T-helper 17 cell (primary cell): ENCODE measurements around the gene SDR9C7. TPM values are rescaled to one million over a fixed set of nuclear protein-coding genes. Genes with fewer than 3 reads are reported as not detected.
"Not testable (repeated sequence)": the region's sequence is repeated elsewhere in the genome, so short reads cannot be mapped to it uniquely, and the experiment has no call there.

ENCODE experiments used
- ATAC-seq: fragments of 150-1000 bp; cut with Tn5 transposase; 2 replicates; pipeline ENCODE4 v1.10.0; 2021; ENCODE audit warnings: mild to moderate bottlenecking, moderate library complexity
- DNase-seq, 3 donors: peaks; one replicate each; pipeline versions ENCODE4 v3.0.0 to v3.0.0-alpha.2; 2020 to 2021
- H3K9me3 ChIP-seq: one replicate; pipeline ENCODE4 v1.7.0; 2013; ENCODE audit warnings: low read length, mild to moderate bottlenecking; ENCODE audit not compliant: control insufficient read depth, poor library complexity, severe bottlenecking
- H3K27ac Mint-ChIP-seq: one replicate; pipeline ENCODE4 v1.8.0; 2022; ENCODE audit warnings: mild to moderate bottlenecking, moderate library complexity, mixed read lengths
- H3K27me3 Mint-ChIP-seq: one replicate; pipeline ENCODE4 v1.8.0; 2022; ENCODE audit warnings: mixed read lengths
- H3K36me3 Mint-ChIP-seq: one replicate; pipeline ENCODE4 v1.8.0; 2022; ENCODE audit warnings: low read depth, mixed read lengths
- H3K4me1 Mint-ChIP-seq: one replicate; pipeline ENCODE4 v1.8.0; 2022; ENCODE audit warnings: mild to moderate bottlenecking, mixed read lengths
- H3K4me3 Mint-ChIP-seq: one replicate; pipeline ENCODE4 v1.8.0; 2022; ENCODE audit warnings: mild to moderate bottlenecking, moderate library complexity, mixed read lengths
- total RNA-seq, 4 donors: library from RNA in 2 of 4; stranded (reverse) in 2 of 4; gene quantifications; one replicate each; pipeline ENCODE4 v1.2.3 and lab custom pipeline; 2022 to 2026

The SDR9C7 gene
- total RNA-seq, 2 donors from 2014 or later: not detected

DNA sequence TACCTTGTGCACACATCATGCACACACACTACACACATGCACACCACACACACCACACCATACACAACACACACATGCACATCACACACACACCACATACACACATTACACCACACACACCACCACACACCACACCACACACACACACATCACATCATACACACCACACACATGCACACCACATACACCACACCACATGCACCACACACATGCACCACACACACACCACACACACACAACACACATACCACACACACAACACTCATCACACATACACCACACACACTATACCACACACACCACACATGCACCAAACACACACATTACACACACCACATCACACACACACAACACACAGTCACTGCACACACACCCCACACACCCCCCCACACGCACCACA, 38.1 kb downstream of the SDR9C7 start:
- peaks cover 7% of the 10 kb centered on the region for H3K9me3 ChIP-seq
- Mint-ChIP-seq H3K4me3 (no peak overlapping the region), H3K27me3 (peaks cover 9% of the 10 kb centered on the region), H3K27ac (no peak overlapping the region), H3K4me1 (no peaks in the 10 kb centered on the region), H3K36me3 (peaks cover 5% of the 10 kb centered on the region)
- DNase-seq: no peak
- no peak for ATAC-seq

DNA sequence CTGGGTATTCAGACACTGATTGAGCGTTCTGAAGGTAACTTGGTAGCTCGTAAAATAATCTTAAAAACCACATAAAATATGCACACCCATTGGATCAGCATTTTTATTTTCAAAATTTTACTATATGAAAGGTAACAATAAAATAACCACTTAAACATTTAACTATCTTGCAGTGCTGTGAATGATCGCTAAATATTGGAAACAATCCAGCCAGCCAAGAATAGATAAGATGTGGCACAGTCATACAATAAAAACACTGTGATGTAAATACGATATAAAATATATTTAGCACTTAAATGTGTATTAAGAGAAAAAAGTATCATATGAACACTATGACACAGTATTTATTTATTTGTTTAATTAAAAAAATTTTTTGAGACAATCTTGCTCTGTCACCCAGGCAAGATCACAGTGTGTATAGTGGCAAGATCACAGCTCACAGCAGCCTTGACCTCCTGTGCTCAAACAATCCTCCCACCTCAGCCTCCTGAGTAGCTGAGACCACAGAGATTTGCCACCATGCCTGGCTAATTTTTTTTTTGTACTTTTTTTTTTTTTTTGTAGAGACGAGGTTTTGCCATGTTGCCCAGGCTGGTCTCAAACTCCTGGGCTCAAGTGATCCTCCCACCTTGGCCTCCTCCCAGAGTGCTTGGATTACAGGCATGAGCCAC, 39.4 kb downstream of the SDR9C7 start:
- peaks cover 7% of the 10 kb centered on the region for H3K36me3 Mint-ChIP-seq
- peaks cover 5% of the 10 kb centered on the region for H3K9me3 ChIP-seq
- H3K4me1 Mint-ChIP-seq: no peaks in the 10 kb centered on the region
- peaks cover 16% of the 10 kb centered on the region for H3K27me3 Mint-ChIP-seq
- ATAC-seq (no peak), DNase-seq (no peak)
- no peak overlapping the region for H3K4me3 Mint-ChIP-seq
- no peak overlapping the region for H3K27ac Mint-ChIP-seq

DNA sequence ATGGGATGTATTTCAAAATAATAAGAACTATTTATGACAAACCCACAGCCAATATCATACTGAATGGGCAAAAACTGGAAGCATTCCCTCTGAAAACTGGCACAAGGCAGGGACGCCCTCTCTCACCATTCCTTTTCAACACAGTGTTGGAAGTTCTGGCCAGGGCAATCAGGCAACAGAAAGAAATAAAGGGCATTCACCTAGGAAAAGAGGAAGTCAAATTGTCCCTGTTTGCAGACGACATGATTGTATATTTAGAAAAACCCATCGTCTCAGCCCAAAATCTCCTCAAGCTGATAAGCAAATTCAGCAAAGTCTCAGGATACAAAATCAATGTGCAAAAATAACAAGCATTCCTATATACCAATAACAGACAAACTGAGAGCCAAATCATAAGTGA, 42.3 kb downstream of the SDR9C7 start:
- not testable (repeated sequence) for ATAC-seq
- peaks cover 29% of the 10 kb centered on the region for H3K27me3 Mint-ChIP-seq

DNA sequence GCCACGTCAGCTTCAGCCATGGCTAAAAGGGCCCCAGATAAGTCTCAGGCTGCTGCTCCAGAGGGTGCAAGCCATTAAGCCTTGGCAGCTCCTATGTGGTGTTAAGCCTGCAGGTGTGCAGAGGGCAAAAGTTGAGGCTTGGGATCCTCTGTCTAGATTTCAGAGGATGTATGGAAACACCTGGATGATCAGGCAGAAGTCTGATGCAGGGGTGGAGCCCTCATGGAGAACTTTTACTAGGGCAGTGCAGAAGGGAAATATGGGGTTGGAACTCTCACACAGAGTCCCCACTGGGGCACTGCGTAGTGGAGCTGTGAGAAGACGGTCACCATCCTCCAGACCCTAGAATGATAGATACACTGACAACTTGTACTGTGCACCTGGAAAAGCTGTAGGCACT, 47.9 kb downstream of the SDR9C7 start:
- Mint-ChIP-seq H3K4me3 (no peak overlapping the region), H3K27me3 (peaks cover 28% of the 10 kb centered on the region), H3K4me1 (no peaks in the 10 kb centered on the region), H3K27ac (no peak overlapping the region), H3K36me3 (peaks cover 9% of the 10 kb centered on the region)
- H3K9me3 ChIP-seq: no peaks in the 10 kb centered on the region
- DNase-seq: no peak
- ATAC-seq: no peak

More for the DNA sequence above, 42.3 kb downstream of the SDR9C7 start:
- not testable (repeated sequence) for H3K9me3 ChIP-seq, H3K4me1 Mint-ChIP-seq, DNase-seq, H3K27ac Mint-ChIP-seq, H3K4me3 Mint-ChIP-seq
- peaks cover 12% of the 10 kb centered on the region for H3K36me3 Mint-ChIP-seq

DNA sequence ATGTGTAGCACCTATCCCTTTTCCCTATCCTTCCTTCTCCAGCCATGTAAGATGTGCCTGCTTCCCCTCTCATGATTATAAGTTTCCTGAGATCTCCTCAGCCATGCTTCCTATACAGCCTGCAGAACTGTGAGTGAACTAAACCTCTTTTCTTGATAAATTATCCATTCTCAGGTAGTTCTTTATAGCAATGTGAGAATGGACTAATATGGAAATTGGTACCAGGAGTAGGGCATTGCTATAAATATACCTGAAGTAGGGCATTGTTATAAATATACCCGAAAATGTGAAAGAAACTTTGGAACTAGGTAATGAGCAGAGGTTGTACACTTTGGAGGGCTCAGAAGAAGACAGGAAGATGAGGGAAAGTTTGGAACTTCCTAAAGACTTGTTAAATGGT, 48.9 kb downstream of the SDR9C7 start:
- no peak overlapping the region for H3K4me3 Mint-ChIP-seq
- H3K36me3 Mint-ChIP-seq: peaks cover 7% of the 10 kb centered on the region
- peaks cover 25% of the 10 kb centered on the region for H3K27me3 Mint-ChIP-seq
- no peaks in the 10 kb centered on the region for H3K4me1 Mint-ChIP-seq
- H3K9me3 ChIP-seq: no peaks in the 10 kb centered on the region
- ATAC-seq (no peak), DNase-seq (no peak)
- H3K27ac Mint-ChIP-seq: no peak overlapping the region

DNA sequence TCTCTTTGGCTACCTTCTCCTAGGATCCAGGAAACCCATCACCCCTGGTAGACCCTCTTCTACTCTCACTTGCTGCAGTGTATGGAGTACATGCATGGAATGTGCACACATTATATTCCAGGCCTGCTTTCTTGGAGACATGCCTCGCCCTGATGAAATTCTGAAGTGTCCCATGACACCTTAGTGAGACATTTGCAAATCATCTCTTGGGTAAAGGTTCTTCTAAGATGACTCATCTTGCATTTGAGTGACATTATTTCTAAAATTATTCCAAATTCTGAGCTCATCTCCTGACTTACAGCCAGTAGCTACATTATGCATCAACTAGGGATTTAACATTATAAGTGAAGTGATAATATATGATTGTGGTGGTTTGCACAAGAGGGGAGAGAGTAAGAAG, 49.8 kb downstream of the SDR9C7 start:
- H3K4me1 Mint-ChIP-seq: no peaks in the 10 kb centered on the region
- H3K4me3 Mint-ChIP-seq: no peak overlapping the region
- no peak for ATAC-seq
- DNase-seq: no peak
- H3K27ac Mint-ChIP-seq: no peak overlapping the region
- peaks cover 6% of the 10 kb centered on the region for H3K36me3 Mint-ChIP-seq
- no peaks in the 10 kb centered on the region for H3K9me3 ChIP-seq
- peaks cover 29% of the 10 kb centered on the region for H3K27me3 Mint-ChIP-seq

DNA sequence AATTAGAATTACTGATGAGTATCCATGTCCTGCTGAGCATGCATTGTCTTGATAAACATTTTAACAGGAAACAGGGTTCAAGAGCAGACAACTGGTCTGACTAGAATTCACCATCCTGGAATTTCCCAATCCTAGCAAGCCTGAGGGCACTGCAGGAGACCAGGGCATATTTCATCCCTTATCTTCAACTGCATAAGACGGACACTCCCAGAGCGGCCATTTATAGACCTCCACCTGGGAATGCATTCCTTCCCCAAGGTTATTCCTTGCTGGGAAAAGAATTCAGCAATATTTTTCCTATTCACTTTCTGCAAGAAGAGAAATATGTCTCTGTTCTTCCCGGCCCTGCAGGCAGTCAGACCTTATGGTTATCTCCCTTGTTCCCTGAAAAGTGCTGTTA, 51.8 kb downstream of the SDR9C7 start:
- H3K27me3 Mint-ChIP-seq: peaks cover 25% of the 10 kb centered on the region
- not testable (repeated sequence) for DNase-seq, H3K27ac Mint-ChIP-seq, H3K36me3 Mint-ChIP-seq, H3K9me3 ChIP-seq, H3K4me3 Mint-ChIP-seq, ATAC-seq, H3K4me1 Mint-ChIP-seq

DNA sequence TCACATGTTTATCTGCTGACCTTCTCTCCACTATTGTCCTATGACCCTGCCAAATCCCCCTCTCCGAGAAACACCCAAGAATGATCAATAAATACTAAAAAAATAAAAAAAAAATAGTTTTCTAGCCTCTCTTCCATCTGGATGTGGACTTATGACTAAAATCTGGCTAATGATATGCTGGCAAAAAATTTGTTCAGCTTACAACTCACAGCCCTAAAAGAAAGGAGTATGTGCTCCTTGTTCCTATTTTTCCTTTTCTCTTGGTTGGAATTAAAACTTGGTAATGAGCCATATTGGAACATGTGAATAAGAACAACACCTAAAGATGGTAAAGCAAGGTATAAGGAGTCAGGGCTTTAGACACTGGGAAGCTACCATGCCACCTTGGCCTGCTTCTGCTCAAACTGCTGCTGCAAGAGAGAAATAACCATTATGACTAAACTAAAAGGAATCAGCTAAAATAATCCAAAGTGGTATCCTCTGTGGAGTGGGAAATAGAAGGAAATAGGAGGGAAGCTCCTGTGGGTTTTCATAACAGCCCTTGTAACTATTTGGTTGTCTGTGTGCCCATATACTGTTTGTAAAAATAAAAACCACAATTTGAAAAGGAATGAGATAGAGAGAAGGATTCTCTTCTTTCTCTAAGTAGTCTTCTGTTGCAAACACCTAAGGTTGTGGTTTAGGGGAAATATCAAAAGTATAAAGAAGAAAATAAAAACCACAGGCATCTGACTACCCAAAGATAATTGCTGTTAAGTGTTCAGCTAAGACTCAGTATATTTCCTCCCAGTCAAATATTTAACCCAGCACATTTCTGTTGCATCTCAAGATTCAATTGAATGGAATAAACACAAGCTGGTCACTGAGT, 53.8 kb downstream of the SDR9C7 start:
- Mint-ChIP-seq H3K4me3 (no peak overlapping the region), H3K27ac (no peak overlapping the region), H3K4me1 (no peaks in the 10 kb centered on the region), H3K27me3 (peaks cover 42% of the 10 kb centered on the region), H3K36me3 (peaks cover 4% of the 10 kb centered on the region)
- DNase-seq (no peak), ATAC-seq (no peak)
- H3K9me3 ChIP-seq: no peaks in the 10 kb centered on the region

DNA sequence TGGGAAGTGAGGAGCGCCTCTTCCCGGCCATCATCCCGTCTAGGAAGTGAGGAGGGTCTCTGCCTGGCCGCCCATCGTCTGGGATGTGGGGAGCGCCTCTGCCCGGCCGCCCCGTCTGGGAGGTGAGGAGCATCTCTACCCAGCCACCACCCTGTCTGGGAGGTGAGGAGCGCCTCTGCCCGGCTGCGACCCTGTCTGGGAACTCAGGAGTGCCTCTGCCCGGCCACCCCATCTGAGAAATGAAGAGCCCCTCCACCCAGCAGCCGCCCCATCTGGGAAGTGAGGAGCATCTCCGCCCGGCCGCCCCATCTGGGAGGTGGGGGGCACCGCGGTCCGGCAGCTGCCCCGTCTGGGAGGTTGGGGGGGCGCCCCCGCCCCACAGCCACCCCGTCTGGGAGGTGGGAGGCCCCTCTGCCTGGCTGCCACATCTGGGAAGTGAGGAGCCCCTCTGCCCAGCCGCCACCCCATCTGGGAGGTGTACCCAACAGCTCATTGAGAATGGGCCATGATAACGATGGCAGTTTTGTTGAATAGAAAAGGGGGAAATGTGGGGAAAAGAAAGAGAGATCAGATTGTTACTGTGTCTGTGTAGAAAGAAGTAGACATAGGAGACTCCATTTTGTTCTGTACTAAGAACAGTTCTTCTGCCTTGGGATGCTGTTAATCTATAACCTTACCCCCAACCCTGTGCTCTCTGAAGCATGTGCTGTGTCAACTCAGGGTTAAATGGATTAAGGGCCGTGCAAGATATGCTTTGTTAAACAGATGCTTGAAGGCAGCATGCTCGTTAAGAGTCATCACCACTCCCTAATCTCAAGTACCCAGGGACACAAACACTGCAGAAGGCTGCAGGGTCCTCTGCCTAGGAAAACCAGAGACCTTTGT, 54.7 kb downstream of the SDR9C7 start:
- H3K36me3 Mint-ChIP-seq, DNase-seq, H3K4me3 Mint-ChIP-seq, ATAC-seq, H3K4me1 Mint-ChIP-seq, H3K27ac Mint-ChIP-seq, H3K9me3 ChIP-seq: not testable (repeated sequence)
- peaks cover 51% of the 10 kb centered on the region for H3K27me3 Mint-ChIP-seq

DNA sequence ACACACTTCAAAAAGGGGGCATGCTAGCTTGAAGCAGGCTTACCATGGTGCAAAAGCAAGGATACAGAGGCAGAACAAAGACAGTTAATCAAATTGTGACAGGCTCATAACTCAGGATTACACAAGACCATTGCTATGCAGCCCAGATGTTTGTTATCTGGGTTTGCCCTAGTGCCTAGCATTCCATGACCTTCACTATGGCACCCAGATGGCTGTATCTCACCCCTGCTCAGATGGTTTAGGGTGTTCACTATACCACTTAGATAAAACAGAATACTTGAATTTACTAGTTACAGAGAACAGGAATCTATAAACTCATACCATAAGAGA, 56.2 kb downstream of the SDR9C7 start:
- Mint-ChIP-seq H3K4me3 (no peak overlapping the region), H3K36me3 (peaks cover 2% of the 10 kb centered on the region), H3K27me3 (peaks cover 44% of the 10 kb centered on the region), H3K27ac (no peak overlapping the region), H3K4me1 (no peaks in the 10 kb centered on the region)
- ATAC-seq (no peak), DNase-seq (no peak)
- no peaks in the 10 kb centered on the region for H3K9me3 ChIP-seq

DNA sequence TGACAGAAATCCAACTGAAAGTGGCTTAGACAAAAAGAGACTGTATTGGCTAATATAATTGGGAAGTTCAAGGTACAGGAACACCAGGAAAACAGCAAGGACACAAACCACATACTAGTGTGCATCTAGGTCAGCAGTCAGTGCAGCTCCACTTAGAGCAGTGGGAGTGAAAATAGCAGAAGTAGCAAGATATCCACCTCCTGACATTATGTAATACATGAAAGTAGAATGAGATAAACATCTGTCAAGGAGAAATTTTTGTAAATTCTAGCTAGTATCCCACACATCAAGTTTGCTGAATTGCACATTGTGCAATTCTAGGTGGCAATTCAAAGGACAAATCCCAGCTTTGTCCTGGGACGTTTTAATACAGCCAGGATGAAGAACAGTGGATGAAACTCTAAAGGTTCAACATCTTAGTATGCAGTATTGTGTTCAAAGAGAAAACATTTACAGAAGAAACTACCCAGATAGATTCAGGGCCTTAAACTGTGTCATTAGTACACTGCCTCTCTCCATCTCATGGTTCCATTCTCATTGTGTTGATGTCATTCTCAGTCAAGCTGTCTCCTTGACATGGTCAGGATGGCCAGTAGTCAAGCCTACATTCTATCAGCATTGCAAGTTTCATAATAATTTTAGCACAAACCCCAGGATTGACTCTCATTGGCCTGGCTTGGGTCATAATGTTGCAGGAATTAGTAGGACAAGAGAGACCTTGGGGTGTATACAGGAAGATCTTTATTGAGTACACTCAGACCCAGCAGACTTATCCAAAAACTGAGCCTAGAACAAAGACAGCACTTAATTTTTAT, 56.8 kb downstream of the SDR9C7 start:
- Mint-ChIP-seq H3K36me3 (peaks cover 2% of the 10 kb centered on the region), H3K4me1 (no peaks in the 10 kb centered on the region), H3K27ac (no peak overlapping the region), H3K4me3 (no peak overlapping the region), H3K27me3 (peaks cover 44% of the 10 kb centered on the region)
- no peaks in the 10 kb centered on the region for H3K9me3 ChIP-seq
- DNase-seq (no peak), ATAC-seq (no peak)

DNA sequence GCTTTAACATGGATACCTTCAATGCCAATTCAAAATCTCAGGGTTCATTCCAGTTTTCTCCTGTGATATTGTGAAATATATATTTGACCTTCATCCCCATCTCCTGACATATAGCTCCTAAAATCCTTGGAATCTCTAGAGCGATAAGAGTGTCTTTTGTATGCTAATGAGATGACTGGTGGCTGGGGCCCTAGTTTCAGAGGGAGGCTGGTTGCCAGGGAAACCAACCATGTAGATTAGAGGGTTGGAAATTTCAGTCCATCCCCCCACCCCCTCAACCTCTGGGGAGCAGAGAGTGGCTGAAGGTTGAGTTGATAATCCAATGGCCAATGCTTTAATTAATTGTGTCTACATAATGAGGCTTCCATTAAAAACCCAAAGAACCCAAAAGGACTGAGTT, 59.4 kb downstream of the SDR9C7 start:
- peaks cover 45% of the 10 kb centered on the region for H3K27me3 Mint-ChIP-seq
- H3K4me1 Mint-ChIP-seq: no peaks in the 10 kb centered on the region
- peaks cover 2% of the 10 kb centered on the region for H3K36me3 Mint-ChIP-seq
- ATAC-seq (no peak), DNase-seq (no peak)
- H3K27ac Mint-ChIP-seq: no peak overlapping the region
- no peak overlapping the region for H3K4me3 Mint-ChIP-seq
- no peaks in the 10 kb centered on the region for H3K9me3 ChIP-seq
